ENCODE measurements around the gene ADAM10.
"Not testable (repeated sequence)": the region's sequence is repeated elsewhere in the genome, so short reads cannot be mapped to it uniquely, and the experiment has no call there.

Gene ADAM10

DNA sequence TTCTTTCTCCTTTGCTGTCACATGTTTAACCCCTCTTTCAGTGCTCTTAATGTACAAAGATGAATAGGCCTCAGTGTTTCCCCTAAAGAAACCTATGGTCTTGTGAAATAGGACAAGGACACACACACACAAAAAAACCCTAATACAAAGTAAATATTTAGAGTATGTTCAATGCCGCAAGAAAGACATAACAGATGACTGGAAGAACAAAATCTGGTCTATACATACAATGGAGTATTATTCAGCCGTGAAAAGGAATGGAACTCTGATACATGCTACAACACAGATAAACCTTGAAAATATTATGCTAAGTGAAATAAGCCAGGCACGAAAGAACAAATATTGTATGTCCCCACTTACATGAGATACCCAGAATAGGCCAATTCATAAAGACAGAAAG lies 123.1 kb downstream of the ADAM10 start:
- TF ChIP-seq TAF1 (IDR thresholded peaks at IDR 0.05; ENCODE audit: borderline replicate concordance, low read depth, low read length) (no peak), POLR2AphosphoS5 (IDR thresholded peaks at IDR 0.05; ENCODE audit: low read depth, low read length) (no peak), POLR2A (IDR thresholded peaks at IDR 0.05; ENCODE audit: low read depth, low read length) (no peak)
- FAIRE-seq (no peak), DNase-seq (ENCODE audit: insufficient read length) (no peak)

DNA sequence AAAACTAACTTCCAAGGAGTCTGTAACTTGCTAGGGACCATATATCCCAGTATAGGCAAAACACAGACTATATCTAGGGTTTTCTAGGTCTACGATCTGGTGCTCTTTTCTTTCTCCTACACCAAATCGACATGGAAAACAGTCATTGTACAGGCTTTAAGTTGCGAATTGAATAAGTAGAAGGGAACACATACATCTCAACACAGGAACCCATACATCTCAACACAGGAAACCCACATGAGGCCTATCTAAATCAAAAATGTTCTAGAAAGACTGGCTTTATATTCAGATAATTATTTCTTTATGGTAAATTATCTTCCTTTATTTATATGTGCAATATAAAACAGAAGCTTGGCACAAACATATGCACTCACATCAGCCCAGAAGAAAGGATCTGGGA lies 126.6 kb downstream of the ADAM10 start:
- TF ChIP-seq POLR2A (IDR thresholded peaks at IDR 0.05; ENCODE audit: low read depth, low read length) (no peak), POLR2AphosphoS5 (IDR thresholded peaks at IDR 0.05; ENCODE audit: low read depth, low read length) (no peak), TAF1 (IDR thresholded peaks at IDR 0.05; ENCODE audit: borderline replicate concordance, low read depth, low read length) (no peak)
- DNase-seq (ENCODE audit: insufficient read length) (no peak), FAIRE-seq (no peak)

DNA sequence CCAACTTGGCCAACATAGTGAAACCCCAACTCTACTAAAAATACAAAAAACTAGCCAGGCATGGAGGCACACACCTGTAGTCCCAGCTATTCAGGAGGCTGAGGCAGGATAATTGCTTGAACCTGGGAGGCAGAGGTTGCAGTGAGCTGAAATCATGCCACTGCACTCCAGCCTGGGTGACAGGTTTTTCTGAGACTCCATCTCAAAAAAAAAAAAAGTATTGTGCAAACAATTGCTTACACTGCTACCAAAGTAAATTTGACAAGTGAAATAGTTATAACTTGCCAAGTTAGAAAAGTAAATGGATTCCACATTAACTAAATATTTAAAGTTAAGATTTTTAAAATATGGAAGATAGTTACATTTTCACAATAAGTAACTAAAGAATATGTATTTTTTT lies 129.2 kb downstream of the ADAM10 start:
- not testable (repeated sequence) for FAIRE-seq

DNA sequence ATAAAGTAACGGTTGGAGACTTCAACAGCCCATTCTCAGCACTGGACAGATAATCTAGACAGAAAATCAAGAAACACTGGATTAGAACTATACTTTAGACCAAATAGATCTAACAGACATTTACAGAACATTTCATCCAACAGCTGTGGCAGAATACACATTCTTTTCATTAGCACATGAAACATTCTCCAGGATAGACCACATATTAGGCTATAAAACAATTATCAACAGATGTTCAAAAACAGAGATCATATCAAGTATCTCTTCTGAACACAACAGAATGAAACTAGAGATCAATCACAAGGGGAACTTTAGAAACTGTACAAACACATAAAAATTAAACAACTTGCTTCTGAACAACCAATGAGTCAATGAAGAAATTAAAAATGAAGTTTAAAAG lies 133.3 kb downstream of the ADAM10 start:
- FAIRE-seq = no peak
- no peak for DNase-seq (ENCODE audit: insufficient read length)
- TF ChIP-seq POLR2A (IDR thresholded peaks at IDR 0.05; ENCODE audit: low read depth, low read length) (no peak), TAF1 (IDR thresholded peaks at IDR 0.05; ENCODE audit: borderline replicate concordance, low read depth, low read length) (no peak), POLR2AphosphoS5 (IDR thresholded peaks at IDR 0.05; ENCODE audit: low read depth, low read length) (no peak)

More for the DNA sequence above, 129.2 kb downstream of the ADAM10 start:
- DNase-seq (ENCODE audit: insufficient read length) = not testable (repeated sequence)

DNA sequence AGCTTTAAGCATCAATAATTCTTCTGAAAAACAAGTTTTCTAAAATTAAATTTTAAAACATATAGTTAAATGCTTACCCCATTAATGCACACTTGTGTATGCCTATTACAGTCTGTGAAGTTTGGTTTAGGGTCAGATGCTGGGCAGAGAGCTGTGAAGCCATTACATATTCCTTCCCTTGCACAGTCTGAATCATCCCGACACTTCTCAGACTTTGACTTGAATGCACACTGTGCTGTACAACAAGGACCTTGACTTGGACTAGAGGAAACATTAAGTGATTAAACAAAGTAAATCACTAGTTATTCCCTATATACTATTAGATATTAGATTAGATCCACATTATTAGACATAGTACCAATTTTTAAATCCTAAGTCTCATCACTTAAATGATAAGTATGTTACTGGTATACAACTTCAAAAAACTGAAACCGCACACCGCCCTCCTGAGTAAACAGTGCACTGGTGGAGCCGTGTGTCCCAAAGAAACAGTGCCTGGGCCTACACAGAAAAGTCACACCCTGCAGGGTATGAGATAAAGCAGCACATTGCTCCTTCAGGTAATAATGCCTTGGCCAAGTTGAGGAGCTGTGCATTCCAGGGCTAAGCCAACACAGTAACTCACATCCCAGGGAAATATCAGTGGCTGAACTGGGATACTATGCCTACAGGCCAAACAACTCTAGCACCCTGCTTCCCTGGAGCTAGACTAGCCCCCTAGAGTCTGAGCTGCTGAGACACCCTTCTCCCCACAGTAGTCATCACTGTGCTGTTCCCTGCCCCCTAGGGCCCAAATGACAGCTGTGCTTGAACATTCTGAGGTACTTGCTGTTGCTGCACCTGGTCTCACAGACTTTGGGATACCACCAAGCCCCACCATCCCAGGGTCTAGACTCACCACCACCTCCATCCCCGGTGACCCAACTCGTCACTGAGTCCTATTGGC lies 137.5 kb downstream of the ADAM10 start:
- DNase-seq (ENCODE audit: insufficient read length) (no peak), FAIRE-seq (no peak)
- no peak for TF ChIP-seq TAF1 (IDR thresholded peaks at IDR 0.05; ENCODE audit: borderline replicate concordance, low read depth, low read length)
- no peak for TF ChIP-seq POLR2AphosphoS5 (IDR thresholded peaks at IDR 0.05; ENCODE audit: low read depth, low read length)
- TF ChIP-seq POLR2A (IDR thresholded peaks at IDR 0.05; ENCODE audit: low read depth, low read length) = no peak

DNA sequence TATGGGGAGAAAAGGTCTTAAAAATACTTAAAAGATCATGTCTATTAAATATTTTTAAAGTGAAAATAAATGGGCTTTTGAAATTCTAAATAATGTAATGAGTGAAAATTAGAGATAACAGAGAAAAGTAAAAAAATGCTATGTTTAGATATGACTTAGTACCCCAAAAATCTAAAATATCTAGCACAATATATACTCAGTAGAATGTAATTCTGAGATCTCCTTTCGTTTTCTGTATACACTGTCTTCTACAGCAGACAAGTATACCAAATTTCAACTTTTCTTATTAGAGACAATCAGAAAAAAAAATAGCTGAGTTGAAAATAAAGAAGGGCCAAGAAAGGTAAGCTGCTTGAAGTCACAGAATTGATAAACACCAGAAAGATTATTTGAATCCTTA lies 140.8 kb downstream of the ADAM10 start:
- FAIRE-seq = no peak
- DNase-seq (ENCODE audit: insufficient read length) = no peak
- TF ChIP-seq POLR2A (IDR thresholded peaks at IDR 0.05; ENCODE audit: low read depth, low read length) (no peak), TAF1 (IDR thresholded peaks at IDR 0.05; ENCODE audit: borderline replicate concordance, low read depth, low read length) (no peak), POLR2AphosphoS5 (IDR thresholded peaks at IDR 0.05; ENCODE audit: low read depth, low read length) (no peak)

DNA sequence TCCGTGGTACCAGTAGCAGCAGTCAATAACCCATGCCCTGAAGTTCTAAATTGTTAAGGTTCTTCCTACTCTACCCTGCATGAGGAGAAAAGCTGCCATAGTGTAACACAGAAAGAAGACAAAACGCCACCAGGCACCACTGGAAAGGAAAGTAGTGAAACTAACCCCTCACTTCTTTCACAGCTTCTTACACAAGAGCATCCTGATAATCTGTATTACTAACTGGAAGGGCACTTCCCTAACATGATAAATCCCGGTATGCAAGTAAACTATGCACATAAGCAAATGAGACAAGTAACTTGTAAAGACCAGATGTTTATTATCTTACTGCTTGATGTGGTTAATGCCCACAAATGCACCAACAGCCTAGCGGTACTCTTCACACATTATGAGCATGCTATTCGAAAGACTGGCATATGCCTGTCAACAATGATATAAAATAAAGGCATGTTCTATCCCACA lies 141.3 kb downstream of the ADAM10 start:
- DNase-seq (ENCODE audit: insufficient read length) (no peak), FAIRE-seq (no peak)
- TF ChIP-seq POLR2A (IDR thresholded peaks at IDR 0.05; ENCODE audit: low read depth, low read length) (no peak), POLR2AphosphoS5 (IDR thresholded peaks at IDR 0.05; ENCODE audit: low read depth, low read length) (no peak), TAF1 (IDR thresholded peaks at IDR 0.05; ENCODE audit: borderline replicate concordance, low read depth, low read length) (no peak)

DNA sequence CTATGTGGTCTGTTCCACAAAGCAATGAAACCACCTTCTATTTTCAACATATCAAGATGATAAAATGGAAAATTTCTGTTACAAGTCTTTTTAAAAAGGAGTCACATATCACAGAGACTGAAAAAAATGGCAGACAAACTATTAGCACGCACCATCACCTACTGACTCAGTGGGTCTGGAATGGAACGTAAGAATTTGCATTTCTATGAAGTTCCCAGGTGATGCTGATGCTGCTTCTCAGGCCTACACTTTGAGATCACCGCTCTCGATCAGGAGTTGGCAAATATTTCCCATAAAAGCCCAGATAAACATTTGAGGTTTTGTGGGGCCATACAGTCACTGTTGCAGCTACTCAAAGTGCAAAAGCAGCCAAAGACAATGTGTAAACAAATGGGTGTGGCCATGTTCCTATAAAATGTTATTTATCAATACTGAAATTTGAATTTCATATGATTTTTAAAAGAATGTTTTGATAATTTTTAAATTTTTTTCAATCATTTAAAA lies 142.9 kb downstream of the ADAM10 start:
- TF ChIP-seq POLR2A (IDR thresholded peaks at IDR 0.05; ENCODE audit: low read depth, low read length) (no peak), TAF1 (IDR thresholded peaks at IDR 0.05; ENCODE audit: borderline replicate concordance, low read depth, low read length) (no peak), POLR2AphosphoS5 (IDR thresholded peaks at IDR 0.05; ENCODE audit: low read depth, low read length) (no peak)
- FAIRE-seq (no peak), DNase-seq (ENCODE audit: insufficient read length) (no peak)

DNA sequence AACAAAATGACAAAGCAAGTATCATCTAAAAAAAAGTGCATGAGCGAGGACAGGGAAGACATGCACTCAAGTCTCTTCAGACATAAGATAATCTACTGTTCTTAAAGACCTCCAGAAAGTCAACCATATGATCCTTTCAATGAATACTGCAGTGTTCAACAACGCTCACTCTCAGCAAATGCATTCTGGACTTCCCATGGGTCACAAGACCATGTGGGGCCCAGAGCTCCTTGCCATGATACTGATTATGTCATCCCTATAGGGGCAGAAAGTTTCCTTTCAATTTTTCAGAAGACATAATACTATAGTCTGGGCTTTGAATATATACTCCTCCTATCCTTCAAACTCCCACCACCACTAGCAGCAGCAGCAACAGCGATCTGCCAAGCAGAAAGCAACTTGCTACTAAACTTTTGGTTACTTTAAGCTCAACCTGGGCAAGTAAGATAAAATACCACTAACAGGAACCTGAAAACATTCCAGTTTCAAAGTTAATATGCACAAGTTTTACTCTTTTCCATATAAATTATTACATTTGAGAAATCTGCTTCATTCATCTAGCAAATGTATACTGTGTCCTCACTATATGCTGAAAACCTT lies 143.5 kb downstream of the ADAM10 start:
- no peak for FAIRE-seq
- TF ChIP-seq POLR2AphosphoS5 (IDR thresholded peaks at IDR 0.05; ENCODE audit: low read depth, low read length) (no peak), POLR2A (IDR thresholded peaks at IDR 0.05; ENCODE audit: low read depth, low read length) (no peak), TAF1 (IDR thresholded peaks at IDR 0.05; ENCODE audit: borderline replicate concordance, low read depth, low read length) (no peak)
- no peak for DNase-seq (ENCODE audit: insufficient read length)

DNA sequence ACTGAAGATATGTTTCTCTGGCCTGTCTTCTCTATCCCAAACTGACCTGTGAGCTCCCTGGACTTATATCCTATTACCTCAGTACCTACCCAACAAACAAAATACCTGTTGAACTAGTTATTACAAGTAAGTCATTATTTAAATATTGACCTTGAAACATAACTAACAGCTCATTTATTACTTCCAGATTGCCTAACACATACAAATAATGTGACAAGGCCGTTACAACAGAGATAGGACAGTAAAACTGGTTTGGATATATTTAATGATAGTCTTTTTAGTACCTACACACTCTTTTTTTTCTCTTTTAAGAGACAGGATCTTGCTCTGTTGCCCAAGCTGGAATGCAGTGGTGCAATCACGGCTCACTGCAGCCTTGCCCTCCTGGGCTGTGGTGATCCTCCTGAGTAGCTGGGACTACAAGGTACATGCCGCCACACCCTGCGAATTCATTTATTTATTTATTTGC lies 145.0 kb downstream of the ADAM10 start:
- FAIRE-seq (no peak), DNase-seq (ENCODE audit: insufficient read length) (no peak)

DNA sequence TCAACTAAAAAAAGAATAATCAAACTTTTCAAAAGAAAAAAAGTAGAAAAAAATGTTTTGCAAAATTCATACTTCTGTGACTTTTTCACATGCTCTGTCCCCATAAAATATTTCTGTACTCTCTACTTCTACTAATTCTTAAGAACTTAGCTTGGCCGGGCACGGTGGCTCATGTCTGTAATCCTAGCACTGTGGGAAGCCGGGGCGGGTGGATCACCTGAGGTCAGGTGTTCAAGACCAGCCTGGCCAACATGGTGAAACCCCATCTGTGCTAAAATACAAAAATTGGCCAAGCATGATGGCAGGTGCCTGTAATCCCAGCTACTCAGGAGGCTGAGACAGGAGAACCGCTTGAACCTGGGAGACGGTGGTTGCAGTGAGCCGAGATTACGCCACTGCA lies 145.6 kb downstream of the ADAM10 start:
- not testable (repeated sequence) for FAIRE-seq; DNase-seq (ENCODE audit: insufficient read length)

More for the DNA sequence above, 145.0 kb downstream of the ADAM10 start:
- TF ChIP-seq POLR2A (IDR thresholded peaks at IDR 0.05; ENCODE audit: low read depth, low read length) (no peak), POLR2AphosphoS5 (IDR thresholded peaks at IDR 0.05; ENCODE audit: low read depth, low read length) (no peak), TAF1 (IDR thresholded peaks at IDR 0.05; ENCODE audit: borderline replicate concordance, low read depth, low read length) (no peak)

DNA sequence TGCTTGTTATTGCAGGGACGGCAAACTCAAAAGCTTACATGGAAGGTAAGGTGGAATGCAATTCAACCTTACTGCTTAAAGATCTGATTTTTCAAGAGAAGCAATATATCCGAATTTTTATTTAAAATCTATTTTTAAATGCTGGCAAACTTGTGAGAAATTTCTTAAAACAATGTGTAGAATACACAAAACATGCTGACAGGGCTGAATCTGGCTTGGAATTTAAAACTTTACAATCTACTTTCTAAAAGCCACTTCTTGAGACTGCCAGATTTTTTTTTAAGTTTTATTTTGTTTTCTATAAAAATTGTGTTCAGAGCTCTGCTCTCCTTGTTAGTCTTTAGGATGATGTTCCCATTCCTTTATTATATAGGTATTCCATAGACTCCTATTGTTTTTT lies 146.7 kb downstream of the ADAM10 start:
- DNase-seq (ENCODE audit: insufficient read length) = no peak
- TF ChIP-seq POLR2A (IDR thresholded peaks at IDR 0.05; ENCODE audit: low read depth, low read length) (no peak), POLR2AphosphoS5 (IDR thresholded peaks at IDR 0.05; ENCODE audit: low read depth, low read length) (no peak), TAF1 (IDR thresholded peaks at IDR 0.05; ENCODE audit: borderline replicate concordance, low read depth, low read length) (no peak)
- no peak for FAIRE-seq

Data from GM12892 (cell line).